ENCODE data around the gene CLCA1.

Gene CLCA1

DNA sequence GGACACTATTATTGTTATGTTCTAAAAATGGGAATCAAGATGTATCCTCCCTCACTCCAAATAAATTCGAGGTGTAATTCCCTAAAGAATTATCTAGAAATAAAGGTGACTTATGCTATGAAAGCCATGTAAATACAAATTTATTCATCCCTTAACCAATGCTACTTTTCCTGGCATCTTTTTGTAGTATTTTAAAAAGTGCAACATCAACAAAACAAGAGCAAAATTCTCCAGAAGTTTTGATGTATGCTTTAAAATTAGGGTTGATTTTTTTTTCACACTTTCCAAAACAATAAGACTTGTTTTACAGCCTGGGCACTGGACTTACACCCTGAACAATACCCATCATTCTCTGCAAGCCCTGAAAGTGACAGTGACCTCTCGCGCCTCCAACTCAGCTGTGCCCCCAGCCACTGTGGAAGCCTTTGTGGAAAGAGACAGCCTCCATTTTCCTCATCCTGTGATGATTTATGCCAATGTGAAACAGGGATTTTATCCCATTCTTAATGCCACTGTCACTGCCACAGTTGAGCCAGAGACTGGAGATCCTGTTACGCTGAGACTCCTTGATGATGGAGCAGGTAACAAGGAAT, 21.4 kb upstream of the CLCA1 start:
- no peak for TF ChIP-seq ZNF274 (IDR thresholded peaks at IDR 0.05; ENCODE audit: low read depth, low read length)

DNA sequence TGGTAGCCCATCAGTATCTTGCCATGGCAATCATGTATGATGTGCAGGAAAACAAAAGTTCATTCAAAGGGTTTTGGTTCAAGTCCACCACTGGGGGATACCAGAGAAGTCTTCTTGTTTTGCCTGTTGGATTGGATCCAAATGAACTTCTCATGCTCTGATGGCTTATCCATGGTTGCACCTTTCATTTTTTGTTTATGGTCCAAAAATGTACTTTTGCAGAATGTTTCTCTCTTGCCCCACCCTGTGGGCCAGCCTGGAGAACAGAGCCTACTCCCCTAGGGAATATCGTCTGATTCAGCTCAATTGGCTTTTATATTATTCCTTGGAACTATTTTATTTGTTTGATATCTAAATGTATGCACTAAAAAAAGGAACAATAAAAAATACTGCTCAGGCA, 20.1 kb upstream of the CLCA1 start:
- no peak for TF ChIP-seq ZNF274 (IDR thresholded peaks at IDR 0.05; ENCODE audit: low read depth, low read length)

More for the DNA sequence above, 21.4 kb upstream of the CLCA1 start:
- no peak overlapping the region for H3K4me3 ChIP-seq (ENCODE audit: low read length)

DNA sequence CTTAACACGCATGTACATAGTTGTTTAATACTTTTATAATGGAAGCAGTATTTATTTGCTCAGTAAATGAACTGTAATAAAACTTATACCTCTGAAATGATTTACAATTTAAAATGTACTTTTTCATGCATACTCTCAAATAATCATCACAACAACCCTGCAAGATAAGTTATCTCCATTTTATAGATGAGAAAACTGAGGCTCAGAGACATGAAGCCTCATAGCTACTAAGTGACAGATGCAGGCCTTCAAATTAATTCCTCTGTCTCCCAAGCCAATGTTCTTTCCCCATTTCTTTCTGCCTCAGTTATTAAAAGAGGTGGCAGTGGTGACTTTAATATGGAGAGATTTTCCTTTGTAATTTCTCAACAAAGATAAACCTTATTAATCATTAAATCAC, 19.6 kb upstream of the CLCA1 start:
- TF ChIP-seq ZNF274 (IDR thresholded peaks at IDR 0.05; ENCODE audit: low read depth, low read length), result no peak
- no peak overlapping the region for H3K4me3 ChIP-seq (ENCODE audit: low read length)

More for the DNA sequence above, 20.1 kb upstream of the CLCA1 start:
- H3K4me3 ChIP-seq (ENCODE audit: low read length), result no peak overlapping the region

DNA sequence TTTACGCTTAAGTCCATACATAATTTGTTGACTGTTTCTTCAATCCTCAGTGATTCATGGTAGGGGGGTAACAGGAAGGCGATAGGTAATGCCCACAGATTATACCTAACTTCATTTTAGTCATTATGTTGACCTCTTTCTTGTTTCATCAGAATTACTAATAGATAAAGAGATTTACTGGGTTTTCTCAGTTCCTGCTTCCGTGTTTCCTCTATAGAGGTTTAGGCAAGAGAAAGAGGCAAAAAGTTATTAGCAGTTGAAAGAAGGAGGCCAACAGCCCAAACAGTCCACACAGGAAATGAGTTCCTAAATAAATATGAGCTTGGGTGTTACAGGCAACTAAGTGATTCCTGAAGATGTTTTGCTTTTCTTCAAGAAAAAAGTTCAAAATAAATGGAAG, 17.9 kb upstream of the CLCA1 start:
- TF ChIP-seq ZNF274 (IDR thresholded peaks at IDR 0.05; ENCODE audit: low read depth, low read length), result no peak
- no peak overlapping the region for H3K4me3 ChIP-seq (ENCODE audit: low read length)

DNA sequence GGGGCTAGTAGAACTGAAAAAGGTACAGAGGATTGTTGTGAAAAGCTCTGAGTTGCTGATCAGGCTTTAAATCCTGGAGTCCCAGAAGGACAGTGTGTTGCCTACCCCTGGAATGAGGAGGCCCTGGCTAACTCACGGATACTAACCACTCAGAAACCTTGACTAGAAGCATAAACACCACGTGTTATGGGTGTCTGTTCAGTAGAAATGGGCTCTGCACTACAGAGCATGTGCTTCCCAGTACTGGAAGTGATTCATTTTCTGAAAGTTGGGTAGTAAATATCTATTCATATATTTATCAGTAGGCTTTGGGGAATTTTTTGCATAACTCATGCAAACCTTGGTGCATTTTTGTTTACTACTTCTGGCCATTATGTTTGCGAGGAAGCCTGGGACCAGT, 15.1 kb upstream of the CLCA1 start:
- TF ChIP-seq ZNF274 (IDR thresholded peaks at IDR 0.05; ENCODE audit: low read depth, low read length), result no peak
- H3K4me3 ChIP-seq (ENCODE audit: low read length), result no peak overlapping the region

DNA sequence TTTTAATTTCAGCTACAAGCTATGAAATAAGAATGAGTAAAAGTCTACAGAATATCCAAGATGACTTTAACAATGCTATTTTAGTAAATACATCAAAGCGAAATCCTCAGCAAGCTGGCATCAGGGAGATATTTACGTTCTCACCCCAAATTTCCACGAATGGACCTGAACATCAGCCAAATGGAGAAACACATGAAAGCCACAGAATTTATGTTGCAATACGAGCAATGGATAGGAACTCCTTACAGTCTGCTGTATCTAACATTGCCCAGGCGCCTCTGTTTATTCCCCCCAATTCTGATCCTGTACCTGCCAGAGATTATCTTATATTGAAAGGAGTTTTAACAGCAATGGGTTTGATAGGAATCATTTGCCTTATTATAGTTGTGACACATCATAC, 13.7 kb upstream of the CLCA1 start:
- TF ChIP-seq ZNF274 (IDR thresholded peaks at IDR 0.05; ENCODE audit: low read depth, low read length), result no peak
- no peak overlapping the region for H3K4me3 ChIP-seq (ENCODE audit: low read length)

DNA sequence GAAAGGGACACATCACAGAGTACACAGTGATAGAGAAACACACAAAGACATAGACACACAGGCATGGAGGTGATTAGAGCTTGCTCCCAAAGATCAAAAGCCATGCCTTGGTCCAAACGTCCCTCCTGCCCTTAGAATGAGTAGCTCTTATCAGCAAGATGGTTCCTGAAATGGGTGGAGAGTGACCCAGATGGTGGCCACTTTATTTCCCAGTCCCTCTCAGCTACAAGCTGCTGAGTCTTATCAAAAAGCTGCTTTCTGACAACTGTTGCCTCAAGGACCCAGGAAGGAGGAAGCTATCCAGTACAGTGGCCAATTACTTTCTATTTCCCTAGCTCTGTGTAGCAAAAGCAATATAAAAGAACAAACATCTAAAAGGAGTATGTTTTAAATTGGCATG, 7.7 kb upstream of the CLCA1 start:
- H3K4me3 ChIP-seq (ENCODE audit: low read length), result no peak overlapping the region
- TF ChIP-seq ZNF274 (IDR thresholded peaks at IDR 0.05; ENCODE audit: low read depth, low read length), result no peak

DNA sequence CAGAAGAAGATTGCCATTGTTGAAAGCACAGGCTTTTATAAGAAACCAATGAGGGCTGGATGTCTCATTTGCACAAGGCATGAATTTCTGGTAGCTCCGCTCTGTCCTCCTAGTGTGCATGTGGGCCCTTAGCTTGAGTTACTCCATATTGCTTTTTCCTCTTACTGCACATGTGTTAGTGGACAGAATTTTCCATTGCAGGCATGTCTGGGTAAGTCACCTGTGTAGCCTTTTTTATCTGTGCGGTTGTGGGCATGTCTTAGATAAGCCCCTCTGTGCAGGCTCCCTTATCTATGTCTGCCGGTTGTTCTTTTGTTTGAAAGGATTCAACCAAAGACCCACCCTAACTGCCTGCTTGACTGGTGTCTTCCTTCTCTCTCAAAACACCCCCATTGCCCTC, 7.2 kb upstream of the CLCA1 start:
- no peak overlapping the region for H3K4me3 ChIP-seq (ENCODE audit: low read length)
- no peak for TF ChIP-seq ZNF274 (IDR thresholded peaks at IDR 0.05; ENCODE audit: low read depth, low read length)

DNA sequence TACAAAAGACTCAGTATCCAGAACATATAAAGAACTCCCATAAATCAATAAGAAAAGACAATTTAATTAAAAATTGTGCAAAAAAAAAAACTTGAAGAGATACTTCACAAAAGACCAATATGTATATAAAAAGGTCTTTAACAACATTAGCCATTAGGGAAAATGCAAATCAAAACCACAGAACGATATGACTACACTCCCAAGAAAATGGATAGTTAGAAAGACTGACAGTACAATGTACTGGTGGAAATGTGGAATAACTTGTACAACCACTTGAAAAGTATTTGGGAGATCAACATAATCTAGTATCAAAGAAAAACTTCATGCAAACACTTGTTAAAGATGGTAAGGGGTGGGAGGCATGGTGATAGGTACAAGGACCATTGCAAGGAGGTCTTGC, 3.9 kb upstream of the CLCA1 start:
- TF ChIP-seq ZNF274 (IDR thresholded peaks at IDR 0.05; ENCODE audit: low read depth, low read length), result no peak
- H3K4me3 ChIP-seq (ENCODE audit: low read length), result no peak overlapping the region

DNA sequence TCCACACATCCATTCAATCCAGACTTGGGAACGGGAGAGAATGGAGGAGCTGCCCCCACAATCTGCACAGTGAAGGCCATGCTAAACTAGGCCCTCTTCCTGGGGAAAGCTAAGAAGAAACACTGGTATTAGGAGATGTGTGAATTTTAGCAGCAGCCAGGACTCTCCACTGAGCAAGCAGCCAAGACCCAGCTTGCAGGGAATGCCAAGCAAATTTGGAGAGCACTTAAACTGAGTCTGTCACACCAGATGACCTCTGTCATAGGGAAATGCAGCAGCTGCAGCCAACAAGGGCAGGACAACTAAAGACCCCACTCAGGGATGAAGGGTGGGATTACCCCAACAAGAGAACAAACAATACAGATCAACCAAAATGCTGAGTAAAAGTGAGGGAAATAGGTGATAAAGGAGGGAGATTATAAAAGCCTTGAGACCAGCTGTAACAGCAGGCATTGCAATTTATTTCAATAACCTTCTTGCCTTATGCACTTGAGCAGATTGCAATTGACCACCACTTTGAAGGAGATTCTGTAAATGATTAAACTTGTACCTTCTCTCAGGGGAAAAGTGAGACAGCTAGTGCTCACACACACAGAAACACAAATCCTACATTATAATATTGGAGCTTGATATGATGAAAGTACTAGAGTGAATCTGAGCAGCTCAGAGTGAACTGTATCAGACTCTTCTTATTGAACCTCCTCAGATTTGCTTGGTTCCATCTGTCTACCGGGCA, 2.5 kb upstream of the CLCA1 start:
- TF ChIP-seq ZNF274 (IDR thresholded peaks at IDR 0.05; ENCODE audit: low read depth, low read length), result no peak
- H3K4me3 ChIP-seq (ENCODE audit: low read length), result no peak overlapping the region

DNA sequence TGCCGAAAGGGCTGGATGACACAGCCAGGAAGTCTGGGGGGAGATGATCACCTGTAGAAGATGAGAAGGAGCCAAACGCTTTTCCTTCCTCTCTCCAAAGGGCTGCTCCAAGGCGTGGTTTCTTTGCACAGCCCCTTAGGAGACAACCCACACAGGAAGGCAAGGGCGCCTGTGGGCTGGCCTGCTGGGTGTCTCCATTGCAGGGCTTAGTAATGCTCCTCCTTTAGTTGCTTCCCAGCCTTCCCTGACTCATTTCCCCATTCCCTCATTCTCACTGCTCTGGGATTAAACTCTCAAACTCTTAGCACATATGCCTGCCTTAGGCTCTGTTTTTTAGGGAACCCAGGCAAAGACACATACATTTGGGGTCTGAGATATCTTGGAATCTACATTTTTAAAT, 1.7 kb upstream of the CLCA1 start:
- H3K4me3 ChIP-seq (ENCODE audit: low read length), result no peak overlapping the region
- no peak for TF ChIP-seq ZNF274 (IDR thresholded peaks at IDR 0.05; ENCODE audit: low read depth, low read length)

DNA sequence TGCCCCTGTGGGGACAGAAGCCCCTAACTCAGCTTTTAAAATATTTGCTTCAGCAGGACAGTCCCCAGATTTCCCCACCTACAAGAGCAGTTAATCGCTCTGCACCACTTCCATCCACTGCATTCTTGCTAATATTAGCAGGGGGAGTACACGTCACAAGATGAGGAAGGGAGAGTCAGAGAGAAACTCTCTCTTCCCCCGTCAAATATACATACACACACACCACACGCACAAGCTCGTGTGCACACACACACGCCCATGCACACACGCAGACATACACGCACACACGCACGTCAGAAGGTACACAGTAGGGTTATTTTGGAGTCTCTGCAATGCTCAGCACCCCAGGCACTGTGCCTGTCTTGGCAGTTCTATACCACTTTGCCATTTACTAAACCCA, 2.1 kb downstream of the CLCA1 start:
- TF ChIP-seq ZNF274 (IDR thresholded peaks at IDR 0.05; ENCODE audit: low read depth, low read length), result no peak
- no peak overlapping the region for H3K4me3 ChIP-seq (ENCODE audit: low read length)

DNA sequence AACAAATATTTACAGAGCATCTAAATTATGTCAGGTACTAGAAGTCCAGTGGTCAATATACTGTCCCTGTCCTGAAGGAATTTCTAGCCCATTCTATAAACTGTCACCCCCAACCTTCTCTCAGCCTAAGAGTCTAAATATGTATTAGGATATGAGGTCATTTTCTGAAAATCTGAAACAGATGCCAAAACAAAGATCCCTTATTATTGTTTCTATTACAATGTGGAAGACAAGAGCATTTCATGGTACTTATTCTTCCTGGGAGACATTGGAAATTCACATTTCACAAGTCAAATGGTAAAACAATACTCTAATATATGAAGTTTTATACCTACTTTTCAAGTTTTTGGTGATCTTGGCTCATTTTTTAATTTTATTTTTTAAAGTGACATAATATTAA, 2.6 kb downstream of the CLCA1 start:
- TF ChIP-seq ZNF274 (IDR thresholded peaks at IDR 0.05; ENCODE audit: low read depth, low read length), result no peak
- H3K4me3 ChIP-seq (ENCODE audit: low read length), result no peak overlapping the region

DNA sequence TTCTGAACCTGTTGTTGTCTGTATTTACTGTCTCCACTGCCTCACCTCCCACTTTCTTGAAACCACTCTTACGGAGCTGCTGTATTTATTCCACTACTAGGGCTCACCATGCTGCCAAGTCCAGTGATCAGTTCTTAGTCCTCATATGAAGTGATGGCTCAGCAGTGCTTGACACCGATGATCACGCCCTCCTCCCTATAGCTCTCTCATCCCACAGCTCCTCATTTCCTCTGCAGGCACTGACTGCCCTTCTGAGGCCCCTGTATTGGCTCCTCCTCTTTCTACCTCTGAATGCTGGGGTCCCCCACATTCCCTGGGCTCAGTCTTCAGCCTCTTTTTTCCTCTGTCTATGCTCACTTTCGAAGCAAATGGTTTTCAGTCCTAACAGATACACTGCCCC, 3.4 kb downstream of the CLCA1 start:
- H3K4me3 ChIP-seq (ENCODE audit: low read length), result no peak overlapping the region
- TF ChIP-seq ZNF274 (IDR thresholded peaks at IDR 0.05; ENCODE audit: low read depth, low read length), result no peak

DNA sequence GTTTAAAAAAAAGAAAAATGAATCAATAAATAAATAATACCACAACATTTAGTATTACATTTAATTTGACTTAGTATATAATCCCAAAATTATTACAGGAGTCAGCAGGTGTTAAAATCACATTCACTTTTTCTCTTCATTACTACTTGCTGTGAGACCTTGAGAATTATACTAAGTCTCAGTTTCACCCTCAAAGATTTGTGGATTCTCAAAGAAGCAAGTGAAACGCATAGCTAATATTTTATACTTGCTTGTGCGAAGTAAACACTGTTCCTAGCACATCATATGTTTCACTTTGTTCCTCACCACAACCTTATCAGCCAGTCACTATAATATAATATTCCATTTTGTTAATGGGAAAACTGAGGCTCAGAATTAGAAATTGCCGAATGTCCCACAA, 4.0 kb downstream of the CLCA1 start:
- TF ChIP-seq ZNF274 (IDR thresholded peaks at IDR 0.05; ENCODE audit: low read depth, low read length), result no peak
- no peak overlapping the region for H3K4me3 ChIP-seq (ENCODE audit: low read length)

DNA sequence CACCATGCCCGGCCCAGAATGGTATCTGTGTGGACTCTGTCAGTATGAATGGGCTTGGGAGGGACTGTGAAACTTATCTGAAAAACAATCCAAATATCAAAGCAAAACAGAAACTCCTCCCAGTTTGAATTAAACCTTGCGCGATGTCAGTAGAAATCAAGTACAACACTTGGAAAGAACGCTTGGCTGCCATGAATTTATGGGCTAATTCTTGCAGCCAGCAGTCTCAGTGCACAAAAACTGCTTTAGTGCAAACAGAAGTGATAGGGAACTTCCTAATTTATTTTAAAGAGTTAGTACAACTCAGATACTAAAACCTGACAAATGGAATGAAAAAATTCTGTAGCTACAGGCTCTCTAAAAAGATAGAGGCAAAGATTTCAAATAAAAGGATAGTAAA, 8.5 kb downstream of the CLCA1 start:
- no peak overlapping the region for H3K4me3 ChIP-seq (ENCODE audit: low read length)
- TF ChIP-seq ZNF274 (IDR thresholded peaks at IDR 0.05; ENCODE audit: low read depth, low read length), result no peak

Measured in GM08714 (cell line).